Upper lobe of left lung (tissue), 6 donors: ENCODE data around the gene OPN1SW. TPM values are rescaled to one million over a fixed set of nuclear protein-coding genes. Genes with fewer than 3 reads are reported as not detected.

Experiments
- ATAC-seq, 2 donors: fragments of 200-7000 bp; cut with Tn5 transposase; one replicate each; pipeline ENCODE4 v1.9.1; 2022; ENCODE audit warnings: mild to moderate bottlenecking in 2 of 2, moderate library complexity in 2 of 2; ENCODE audit not compliant: low FRiP score in 2 of 2
- DNase-seq, 2 donors: peaks; one replicate each; pipeline ENCODE4 v3.0.0-alpha.2; 2019 to 2020
- H3K27ac ChIP-seq, 4 donors: fragments of 200-600 bp; sonication (generic); one replicate each; pipeline ENCODE4 v1.5.1; 2016 to 2019
- H3K27me3 ChIP-seq, 4 donors: fragments of 200-600 bp; sonication (generic); one replicate each; pipeline ENCODE4 v1.5.1; 2017 to 2019
- H3K36me3 ChIP-seq, 4 donors: fragments of 200-600 bp; sonication (generic); one replicate each; pipeline ENCODE4 v1.5.1; 2016 to 2019
- H3K4me1 ChIP-seq, 4 donors: fragments of 200-600 bp; sonication (generic); one replicate each; pipeline ENCODE4 v1.5.1; 2018 to 2019
- H3K4me3 ChIP-seq, 4 donors: fragments of 200-600 bp; sonication (generic); one replicate each; pipeline ENCODE4 v1.5.1; 2017 to 2019; ENCODE audit warnings: mild to moderate bottlenecking in 2 of 4, moderate library complexity in 1 of 4
- H3K9me3 ChIP-seq, 4 donors: fragments of 200-600 bp; sonication (generic); one replicate each; pipeline ENCODE4 v1.5.1; 2018 to 2019
- CTCF ChIP-seq, 6 experiments: fragments of 450-650 bp in 4 of 6; fragments of 200-600 bp in 2 of 6; sonication (generic) in 2 of 6; IDR thresholded peaks; one replicate each; pipeline ENCODE4 v1.5.1; 2016 to 2019; ENCODE audit warnings: antibody characterized with exemption in 6 of 6
- EP300 ChIP-seq, 4 donors: sonication (generic); formaldehyde crosslinking; IDR thresholded peaks; one replicate each; pipeline ENCODE4 v1.5.1; 2017; ENCODE audit warnings: antibody characterized with exemption in 4 of 4, control low read depth in 2 of 4
- POLR2A ChIP-seq, 4 donors: fragments of 450-650 bp; IDR thresholded peaks; one replicate each; pipeline ENCODE4 v1.5.1; 2016 to 2017; ENCODE audit warnings: antibody characterized with exemption in 4 of 4, mild to moderate bottlenecking in 2 of 4
- POLR2AphosphoS5 ChIP-seq, 2 donors: sonication (generic); formaldehyde crosslinking; IDR thresholded peaks; one replicate each; pipeline ENCODE4 v1.5.1; 2017; ENCODE audit warnings: antibody characterized with exemption in 2 of 2
- WGBS, 2 donors: methylation state at CpG; one replicate each; pipeline ENCODE4 v1.1.5; 2017 to 2018; 5-methylcytosine and 5-hydroxymethylcytosine counted together
- total RNA-seq, 6 donors: library from RNA; depleted of rRNA in 4 of 6; stranded (reverse); fragments of >200 nt in 4 of 6; gene quantifications; one replicate each; pipeline versions ENCODE4 v1.1.0 to v1.2.1, GENCODE V29; 2016 to 2021
- donor health status: DM: no; HTN: no; CAD: no; lungs with moderate emphysema.
- donor health status: DM: no; HTN: yes; CAD: no; lungs with severe emphysema.

OPN1SW gene, protein sequence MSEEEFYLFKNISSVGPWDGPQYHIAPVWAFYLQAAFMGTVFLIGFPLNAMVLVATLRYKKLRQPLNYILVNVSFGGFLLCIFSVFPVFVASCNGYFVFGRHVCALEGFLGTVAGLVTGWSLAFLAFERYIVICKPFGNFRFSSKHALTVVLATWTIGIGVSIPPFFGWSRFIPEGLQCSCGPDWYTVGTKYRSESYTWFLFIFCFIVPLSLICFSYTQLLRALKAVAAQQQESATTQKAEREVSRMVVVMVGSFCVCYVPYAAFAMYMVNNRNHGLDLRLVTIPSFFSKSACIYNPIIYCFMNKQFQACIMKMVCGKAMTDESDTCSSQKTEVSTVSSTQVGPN
- total RNA-seq: not detected

DNA sequence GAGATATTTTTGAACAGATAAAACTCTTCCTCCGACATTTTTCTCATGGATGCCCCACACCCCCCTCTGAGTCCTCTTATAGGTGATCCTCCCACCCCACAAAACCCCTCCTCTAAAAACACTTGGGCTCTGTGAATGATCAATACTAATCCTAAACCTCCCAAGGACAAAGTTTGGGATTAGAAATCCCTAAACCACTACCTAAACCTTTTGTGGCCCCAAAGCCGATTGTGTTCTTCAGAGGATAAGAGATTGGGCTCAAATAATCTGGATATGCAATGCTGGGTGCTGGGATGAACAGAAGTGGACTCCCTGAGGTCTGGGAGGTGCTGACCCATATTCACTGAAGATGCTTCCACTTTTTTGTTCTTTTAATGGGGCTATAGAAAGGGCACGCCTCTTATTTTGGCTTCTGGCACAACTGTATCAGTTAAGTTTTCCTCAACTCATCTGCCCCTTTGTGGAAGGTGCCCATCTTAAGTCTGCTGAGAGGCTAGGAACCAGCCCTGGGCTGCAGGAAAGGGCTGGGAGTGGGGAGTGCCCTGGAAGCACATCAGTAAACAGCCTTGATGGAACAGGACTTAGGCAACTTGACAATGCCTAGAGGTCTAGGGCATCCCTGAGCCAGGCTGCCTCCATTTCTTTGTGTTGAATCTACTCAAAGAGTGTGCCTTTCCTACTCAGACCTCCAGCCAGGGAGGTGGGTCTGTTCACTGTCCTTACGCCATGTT lies at the start of gene OPN1SW:
Gene OPN1SW, minus strand, starts transcription at position 51 of the 731 bp plus-strand sequence. Its CDS starts 13 bp downstream, at position 38.
- 94 to 96% methylated on average over 4 of the region's 4 CpGs for WGBS, 2 donors
- H3K9me3 ChIP-seq: peaks cover 0 to 5% (median 2%) of the 10 kb centered on the region in 4 donors
- no peak within 1 kb of the TSS for H3K4me3 ChIP-seq
- no peak for ATAC-seq
- no peak within 1 kb of the TSS for H3K27ac ChIP-seq
- no peaks in the 10 kb centered on the region for H3K4me1 ChIP-seq
- DNase-seq: no peak
- H3K36me3 ChIP-seq: peaks cover 0 to 28% (median 7%) of the 10 kb centered on the region in 4 donors
- TF ChIP-seq EP300 (IDR thresholded peaks at IDR 0.05): no peak
- TF ChIP-seq POLR2AphosphoS5 (IDR thresholded peaks at IDR 0.05): no peak
- no peak for TF ChIP-seq POLR2A (IDR thresholded peaks at IDR 0.05)
- TF ChIP-seq CTCF (IDR thresholded peaks at IDR 0.05): no peak
- no peaks in the 10 kb centered on the region for H3K27me3 ChIP-seq

- 90 to 92% methylated on average over 2 to 4 of the region's 4 CpGs for WGBS, 2 donors
- ATAC-seq: no peak
- H3K27ac ChIP-seq: no peak overlapping the region
- H3K36me3 ChIP-seq: no peaks in the 10 kb centered on the region
- no peaks in the 10 kb centered on the region for H3K4me1 ChIP-seq
- TF ChIP-seq POLR2AphosphoS5 (IDR thresholded peaks at IDR 0.05) (no peak), CTCF (IDR thresholded peaks at IDR 0.05) (no peak), POLR2A (IDR thresholded peaks at IDR 0.05) (no peak)
- H3K27me3 ChIP-seq: no peaks in the 10 kb centered on the region
- no peaks in the 10 kb centered on the region for H3K9me3 ChIP-seq
- DNase-seq: no peak
- no peak overlapping the region for H3K4me3 ChIP-seq
Observed at GRCh38 chr7:128821724-128822123, 46.1 kb upstream of the OPN1SW start.

DNA sequence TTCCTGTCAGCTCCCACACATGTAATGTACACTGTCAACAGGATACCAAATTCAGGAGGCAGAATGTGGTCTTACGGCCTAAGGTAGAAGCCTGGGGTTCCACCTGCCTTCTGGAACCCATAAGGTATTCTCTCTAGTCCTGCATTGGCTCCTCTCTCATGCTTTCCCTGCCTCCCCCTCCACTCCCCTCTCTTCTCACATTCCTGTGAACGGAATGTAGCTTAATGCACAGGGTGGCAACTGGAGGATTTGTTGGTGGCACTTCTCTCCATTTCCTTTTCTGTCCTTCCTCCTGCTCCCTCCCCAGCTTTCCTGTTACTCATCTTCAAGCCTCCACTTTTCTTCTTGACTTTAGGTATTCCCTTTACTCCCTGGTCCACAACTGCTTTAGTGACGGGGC lies 43.1 kb upstream of the OPN1SW start:
- ATAC-seq: no peak
- Histone ChIP-seq H3K4me1 (no peaks in the 10 kb centered on the region), H3K9me3 (no peaks in the 10 kb centered on the region), H3K27me3 (no peaks in the 10 kb centered on the region), H3K4me3 (no peak overlapping the region), H3K36me3 (no peaks in the 10 kb centered on the region), H3K27ac (no peak overlapping the region)
- TF ChIP-seq POLR2AphosphoS5 (IDR thresholded peaks at IDR 0.05) (no peak), POLR2A (IDR thresholded peaks at IDR 0.05) (no peak), EP300 (IDR thresholded peaks at IDR 0.05) (no peak), CTCF (IDR thresholded peaks at IDR 0.05) (no peak)
- no peak for DNase-seq
- 67 to 80% methylated on average over 3 of the region's 3 CpGs for WGBS, 2 donors

GRCh38 chr7:128815289-128815942 lies 39.8 kb upstream of the OPN1SW start:
- ATAC-seq (peak in 1 of 2 donors; percentile 43), DNase-seq (no peak)
- Histone ChIP-seq H3K27ac (no peak overlapping the region), H3K9me3 (no peaks in the 10 kb centered on the region), H3K4me3 (no peak overlapping the region), H3K36me3 (no peaks in the 10 kb centered on the region), H3K4me1 (peaks cover 0 to 5% (median 0%) of the 10 kb centered on the region in 4 donors), H3K27me3 (no peaks in the 10 kb centered on the region)
- TF ChIP-seq EP300 (IDR thresholded peaks at IDR 0.05) (no peak), POLR2AphosphoS5 (IDR thresholded peaks at IDR 0.05) (no peak), POLR2A (IDR thresholded peaks at IDR 0.05) (no peak), CTCF (IDR thresholded peaks at IDR 0.05) (no peak)
- 80 to 82% methylated on average over 7 of the region's 7 CpGs for WGBS, 2 donors
